ENCODE data around the gene STEAP1B. TPM values are rescaled to one million over a fixed set of nuclear protein-coding genes. Genes with fewer than 3 reads are reported as not detected.
A peak's percentile ranks its signal among the peaks of the same experiment; 100 is the strongest.

Gene STEAP1B
- total RNA-seq, 5 donors from 2014 or later (not counting 1 experiment from before 2014, with no cell fraction given) = 0.28 to 0.44 (median 0.31) TPM; not detected in 1

DNA sequence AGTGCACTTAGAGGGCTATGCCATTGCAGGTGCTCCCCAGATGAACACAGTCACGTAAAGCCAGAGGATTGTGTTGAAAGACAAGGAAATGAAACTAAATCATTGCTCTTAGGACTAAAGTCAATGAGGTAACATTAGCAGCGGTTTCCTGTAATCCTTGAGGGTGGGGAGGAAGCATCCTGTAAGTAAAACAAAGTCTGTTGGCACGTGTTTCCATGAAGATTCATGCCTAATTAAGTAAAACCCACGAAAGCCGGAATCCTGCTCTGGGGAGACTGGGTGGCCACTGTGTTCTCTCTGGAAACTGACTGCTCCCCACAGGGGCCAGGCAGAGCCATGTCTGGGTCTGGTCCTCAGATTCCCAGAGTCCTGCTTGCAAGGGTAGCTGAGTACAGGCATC is 18.3 kb downstream of the STEAP1B start:
- Histone ChIP-seq H3K9me3 (no peaks in the 10 kb centered on the region), H3K27ac (ENCODE audit: low read length) (no peak overlapping the region), H3K4me3 (ENCODE audit: control insufficient read depth in 1 of 2, extremely low read depth in 1 of 2, low read length in 1 of 2) (peak overlapping the region in 1 of 2 donors; percentile 15), H3K36me3 (ENCODE audit: control insufficient read depth in 2 of 2, extremely low read depth in 1 of 2, insufficient read depth in 1 of 2, low read length in 1 of 2) (no peaks in the 10 kb centered on the region), H3K27me3 (replicated peaks in 1 of 2; ENCODE audit: control insufficient read depth in 2 of 2, extremely low read depth in 1 of 2, insufficient read depth in 2 of 2, low read length in 1 of 2) (no peaks in the 10 kb centered on the region), H3K4me1 (ENCODE audit: control insufficient read depth in 1 of 2, extremely low read depth in 1 of 2, insufficient read depth in 2 of 2, low read length in 2 of 2) (peaks cover 0 to 9% of the 10 kb centered on the region in 2 experiments)
- ChIA-PET POLR2A (no interaction called here), CTCF (interaction anchor here in 1 of 2 donors (0.5 to 2.2 kb wide), 2 partner anchors 10 to 13 kb away, joined by 3 to 6 read pairs; no protein-coding TSS in a partner anchor)
- H3K9me3 Mint-ChIP-seq = no peaks in the 10 kb centered on the region
- H3K36me3 Mint-ChIP-seq = no peaks in the 10 kb centered on the region
- H3K4me1 Mint-ChIP-seq = peaks cover 6 to 8% (median 8%) of the 10 kb centered on the region in 3 donors
- H3K27me3 Mint-ChIP-seq = no peaks in the 10 kb centered on the region
- no peak overlapping the region for H3K27ac Mint-ChIP-seq
- 22% methylated on average over 4 of the region's 5 CpGs for WGBS (ENCODE audit: insufficient coverage)
- DNase-seq = no peak
- peak in 1 of 4 experiments; percentile 67 for ATAC-seq (replicated peaks in 1 of 4)
- no peak overlapping the region for H3K4me3 Mint-ChIP-seq

DNA sequence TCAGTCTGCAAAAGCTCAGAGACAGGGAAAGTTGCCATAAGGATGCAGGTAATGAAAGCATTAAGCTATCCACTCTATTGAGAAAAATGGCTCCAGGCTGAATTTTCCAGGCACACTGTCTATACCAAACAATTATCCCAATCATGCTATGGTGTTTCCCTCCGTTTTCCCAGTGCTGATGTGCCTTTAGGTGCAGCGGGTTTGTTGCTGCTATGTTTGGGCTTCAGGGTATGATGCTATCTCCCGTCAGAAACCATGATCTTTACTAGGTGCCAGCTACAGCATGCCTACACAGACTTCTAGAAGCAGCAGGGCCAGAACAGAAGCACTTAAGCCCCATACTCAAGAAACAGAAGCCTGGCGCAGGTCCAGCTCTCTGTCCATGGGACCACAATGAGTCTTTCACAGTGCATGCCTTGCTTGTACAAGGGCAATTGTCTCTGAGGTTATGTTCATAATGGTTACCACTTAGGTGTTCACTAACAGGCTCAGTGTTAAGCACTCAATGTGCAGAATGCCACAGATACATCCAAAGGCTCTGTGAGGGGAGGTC is 19.4 kb downstream of the STEAP1B start:
- H3K27me3 ChIP-seq (replicated peaks in 1 of 2; ENCODE audit: control insufficient read depth in 2 of 2, extremely low read depth in 1 of 2, insufficient read depth in 2 of 2, low read length in 1 of 2) = no peaks in the 10 kb centered on the region
- no peak overlapping the region for H3K27ac Mint-ChIP-seq
- no peaks in the 10 kb centered on the region for H3K36me3 ChIP-seq (ENCODE audit: control insufficient read depth in 2 of 2, extremely low read depth in 1 of 2, insufficient read depth in 1 of 2, low read length in 1 of 2)
- no peaks in the 10 kb centered on the region for H3K9me3 Mint-ChIP-seq
- POLR2A ChIA-PET = no interaction called here
- peaks cover 6 to 8% (median 8%) of the 10 kb centered on the region in 3 donors for H3K4me1 Mint-ChIP-seq
- ATAC-seq (replicated peaks in 1 of 4) = no peak
- H3K27me3 Mint-ChIP-seq = no peaks in the 10 kb centered on the region
- H3K4me3 ChIP-seq (ENCODE audit: control insufficient read depth in 1 of 2, extremely low read depth in 1 of 2, low read length in 1 of 2) = no peak overlapping the region
- no peak for DNase-seq
- CTCF ChIA-PET = interaction anchor here in 1 of 2 donors (0.5 to 2.2 kb wide), 2 partner anchors 11 to 615 kb away, joined by 3 to 6 read pairs; no protein-coding TSS in a partner anchor
- H3K9me3 ChIP-seq = no peaks in the 10 kb centered on the region
- H3K36me3 Mint-ChIP-seq = no peaks in the 10 kb centered on the region
- 93% methylated on average over 3 of the region's 4 CpGs for WGBS (ENCODE audit: insufficient coverage)
- H3K4me1 ChIP-seq (ENCODE audit: control insufficient read depth in 1 of 2, extremely low read depth in 1 of 2, insufficient read depth in 2 of 2, low read length in 2 of 2) = peaks cover 0 to 9% of the 10 kb centered on the region in 2 experiments
- H3K27ac ChIP-seq (ENCODE audit: low read length) = no peak overlapping the region
- no peak overlapping the region for H3K4me3 Mint-ChIP-seq

- Mint-ChIP-seq H3K27ac (no peak overlapping the region), H3K9me3 (no peaks in the 10 kb centered on the region), H3K36me3 (no peaks in the 10 kb centered on the region), H3K4me1 (peaks cover 6 to 8% (median 8%) of the 10 kb centered on the region in 3 donors), H3K27me3 (no peaks in the 10 kb centered on the region), H3K4me3 (no peak overlapping the region)
- Histone ChIP-seq H3K4me3 (ENCODE audit: control insufficient read depth in 1 of 2, extremely low read depth in 1 of 2, low read length in 1 of 2) (no peak overlapping the region), H3K9me3 (no peaks in the 10 kb centered on the region), H3K36me3 (ENCODE audit: control insufficient read depth in 2 of 2, extremely low read depth in 1 of 2, insufficient read depth in 1 of 2, low read length in 1 of 2) (no peaks in the 10 kb centered on the region), H3K4me1 (ENCODE audit: control insufficient read depth in 1 of 2, extremely low read depth in 1 of 2, insufficient read depth in 2 of 2, low read length in 2 of 2) (peaks cover 0 to 6% of the 10 kb centered on the region in 2 experiments), H3K27me3 (replicated peaks in 1 of 2; ENCODE audit: control insufficient read depth in 2 of 2, extremely low read depth in 1 of 2, insufficient read depth in 2 of 2, low read length in 1 of 2) (no peaks in the 10 kb centered on the region), H3K27ac (ENCODE audit: low read length) (no peak overlapping the region)
- DNase-seq (no peak), ATAC-seq (replicated peaks in 1 of 4) (no peak)
- POLR2A ChIA-PET = no interaction called here
- WGBS (ENCODE audit: insufficient coverage) = 81% methylated on average over 8 of the region's 10 CpGs
- CTCF ChIA-PET = no interaction called here
Measured at GRCh38 chr7:22477876-22478450, 22.0 kb downstream of the STEAP1B start.

GRCh38 chr7:22477262-22477661 is 22.7 kb downstream of the STEAP1B start:
- no peaks in the 10 kb centered on the region for H3K27me3 Mint-ChIP-seq
- ChIA-PET POLR2A (no interaction called here), CTCF (interaction anchor here in 1 of 2 donors (0.7 kb wide), 1 partner anchor 1156 kb away, joined by 3 read pairs; no protein-coding TSS in a partner anchor)
- no peak overlapping the region for H3K27ac Mint-ChIP-seq
- H3K4me3 Mint-ChIP-seq = no peak overlapping the region
- H3K9me3 Mint-ChIP-seq = no peaks in the 10 kb centered on the region
- Histone ChIP-seq H3K27ac (ENCODE audit: low read length) (no peak overlapping the region), H3K4me3 (ENCODE audit: control insufficient read depth in 1 of 2, extremely low read depth in 1 of 2, low read length in 1 of 2) (no peak overlapping the region), H3K9me3 (no peaks in the 10 kb centered on the region), H3K36me3 (ENCODE audit: control insufficient read depth in 2 of 2, extremely low read depth in 1 of 2, insufficient read depth in 1 of 2, low read length in 1 of 2) (no peaks in the 10 kb centered on the region), H3K4me1 (ENCODE audit: control insufficient read depth in 1 of 2, extremely low read depth in 1 of 2, insufficient read depth in 2 of 2, low read length in 2 of 2) (peaks cover 0 to 6% of the 10 kb centered on the region in 2 experiments), H3K27me3 (replicated peaks in 1 of 2; ENCODE audit: control insufficient read depth in 2 of 2, extremely low read depth in 1 of 2, insufficient read depth in 2 of 2, low read length in 1 of 2) (no peaks in the 10 kb centered on the region)
- peaks cover 6 to 8% (median 8%) of the 10 kb centered on the region in 3 donors for H3K4me1 Mint-ChIP-seq
- DNase-seq (no peak), ATAC-seq (replicated peaks in 1 of 4) (no peak)
- no peaks in the 10 kb centered on the region for H3K36me3 Mint-ChIP-seq
- WGBS (ENCODE audit: insufficient coverage) = no CpG with 5 or more reads among the region's 4 CpGs

GRCh38 chr7:22476824-22477223 is 23.2 kb downstream of the STEAP1B start:
- H3K36me3 Mint-ChIP-seq = no peaks in the 10 kb centered on the region
- H3K9me3 Mint-ChIP-seq = no peaks in the 10 kb centered on the region
- H3K4me1 Mint-ChIP-seq = peaks cover 6% of the 10 kb centered on the region in 3 donors
- Histone ChIP-seq H3K4me3 (ENCODE audit: control insufficient read depth in 1 of 2, extremely low read depth in 1 of 2, low read length in 1 of 2) (no peak overlapping the region), H3K4me1 (ENCODE audit: control insufficient read depth in 1 of 2, extremely low read depth in 1 of 2, insufficient read depth in 2 of 2, low read length in 2 of 2) (peaks cover 0 to 6% of the 10 kb centered on the region in 2 experiments), H3K36me3 (ENCODE audit: control insufficient read depth in 2 of 2, extremely low read depth in 1 of 2, insufficient read depth in 1 of 2, low read length in 1 of 2) (no peaks in the 10 kb centered on the region), H3K27ac (ENCODE audit: low read length) (no peak overlapping the region), H3K9me3 (no peaks in the 10 kb centered on the region), H3K27me3 (replicated peaks in 1 of 2; ENCODE audit: control insufficient read depth in 2 of 2, extremely low read depth in 1 of 2, insufficient read depth in 2 of 2, low read length in 1 of 2) (no peaks in the 10 kb centered on the region)
- H3K4me3 Mint-ChIP-seq = no peak overlapping the region
- WGBS (ENCODE audit: insufficient coverage) = 96% methylated on average over 2 of the region's 6 CpGs
- ChIA-PET CTCF (interaction anchor here in 1 of 2 donors (0.7 kb wide), 1 partner anchor 1156 kb away, joined by 3 read pairs; no protein-coding TSS in a partner anchor), POLR2A (no interaction called here)
- DNase-seq = no peak
- no peaks in the 10 kb centered on the region for H3K27me3 Mint-ChIP-seq
- ATAC-seq (replicated peaks in 1 of 4) = no peak
- H3K27ac Mint-ChIP-seq = no peak overlapping the region

DNA sequence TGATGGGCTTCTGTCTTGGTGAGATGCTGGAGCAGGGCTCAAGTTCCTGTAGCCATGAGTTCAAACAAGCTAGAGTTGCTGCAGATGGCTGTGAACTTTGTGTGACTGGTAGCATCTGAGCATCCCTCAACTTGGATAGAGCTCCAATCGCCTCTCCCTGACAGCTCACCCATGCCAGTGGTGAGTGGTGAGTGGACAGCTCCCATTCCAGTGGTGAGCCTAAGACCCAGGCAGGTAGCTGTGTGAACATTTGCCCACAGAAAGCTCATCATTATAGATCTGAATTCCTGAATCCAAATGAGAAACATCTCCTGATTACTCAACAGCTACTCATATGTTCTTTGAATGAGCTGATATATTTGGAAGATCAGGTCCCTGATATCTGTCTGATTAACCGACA is 25.3 kb downstream of the STEAP1B start:
- 100% methylated on average over 1 of the region's 2 CpGs for WGBS (ENCODE audit: insufficient coverage)
- no peak overlapping the region for H3K4me3 ChIP-seq (ENCODE audit: control insufficient read depth in 1 of 2, extremely low read depth in 1 of 2, low read length in 1 of 2)
- no peak overlapping the region for H3K27ac ChIP-seq (ENCODE audit: low read length)
- Mint-ChIP-seq H3K27ac (no peak overlapping the region), H3K27me3 (no peaks in the 10 kb centered on the region), H3K4me3 (no peak overlapping the region), H3K36me3 (no peaks in the 10 kb centered on the region), H3K4me1 (no peaks in the 10 kb centered on the region), H3K9me3 (no peaks in the 10 kb centered on the region)
- no peaks in the 10 kb centered on the region for H3K9me3 ChIP-seq
- ChIA-PET CTCF (no interaction called here), POLR2A (no interaction called here)
- H3K36me3 ChIP-seq (ENCODE audit: control insufficient read depth in 2 of 2, extremely low read depth in 1 of 2, insufficient read depth in 1 of 2, low read length in 1 of 2) = no peaks in the 10 kb centered on the region
- no peak for DNase-seq
- no peak for ATAC-seq (replicated peaks in 1 of 4)
- no peaks in the 10 kb centered on the region for H3K4me1 ChIP-seq (ENCODE audit: control insufficient read depth in 1 of 2, extremely low read depth in 1 of 2, insufficient read depth in 2 of 2, low read length in 2 of 2)
- H3K27me3 ChIP-seq (replicated peaks in 1 of 2; ENCODE audit: control insufficient read depth in 2 of 2, extremely low read depth in 1 of 2, insufficient read depth in 2 of 2, low read length in 1 of 2) = no peaks in the 10 kb centered on the region
